ENCODE measurements around the gene ARHGAP32. TPM values are rescaled to one million over a fixed set of nuclear protein-coding genes. Genes with fewer than 3 reads are reported as not detected.
A peak's percentile ranks its signal among the peaks of the same experiment; 100 is the strongest.

The ARHGAP32 gene
- total RNA-seq, 1 donor from 2014 or later: 50.8 TPM

DNA sequence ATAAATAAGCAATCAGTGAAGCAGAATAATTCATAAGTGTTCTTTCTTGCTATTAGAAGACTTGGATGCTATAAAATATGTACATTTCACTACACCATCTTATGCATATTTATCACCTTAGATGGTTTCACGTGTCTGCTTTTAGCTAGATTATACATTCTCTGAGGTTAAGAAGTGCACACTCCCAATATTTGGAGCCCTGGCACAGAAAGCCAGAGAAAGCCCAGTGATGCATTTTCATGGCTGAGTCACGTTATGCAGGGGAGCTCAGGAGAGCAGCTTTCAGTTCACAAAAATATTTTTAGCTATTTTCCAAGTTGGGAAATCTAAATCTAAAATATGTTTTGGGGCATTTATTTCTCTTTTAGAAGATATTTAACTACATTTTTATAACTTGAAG is 244.4 kb downstream of the ARHGAP32 start:
- TF ChIP-seq, protein P1, sequence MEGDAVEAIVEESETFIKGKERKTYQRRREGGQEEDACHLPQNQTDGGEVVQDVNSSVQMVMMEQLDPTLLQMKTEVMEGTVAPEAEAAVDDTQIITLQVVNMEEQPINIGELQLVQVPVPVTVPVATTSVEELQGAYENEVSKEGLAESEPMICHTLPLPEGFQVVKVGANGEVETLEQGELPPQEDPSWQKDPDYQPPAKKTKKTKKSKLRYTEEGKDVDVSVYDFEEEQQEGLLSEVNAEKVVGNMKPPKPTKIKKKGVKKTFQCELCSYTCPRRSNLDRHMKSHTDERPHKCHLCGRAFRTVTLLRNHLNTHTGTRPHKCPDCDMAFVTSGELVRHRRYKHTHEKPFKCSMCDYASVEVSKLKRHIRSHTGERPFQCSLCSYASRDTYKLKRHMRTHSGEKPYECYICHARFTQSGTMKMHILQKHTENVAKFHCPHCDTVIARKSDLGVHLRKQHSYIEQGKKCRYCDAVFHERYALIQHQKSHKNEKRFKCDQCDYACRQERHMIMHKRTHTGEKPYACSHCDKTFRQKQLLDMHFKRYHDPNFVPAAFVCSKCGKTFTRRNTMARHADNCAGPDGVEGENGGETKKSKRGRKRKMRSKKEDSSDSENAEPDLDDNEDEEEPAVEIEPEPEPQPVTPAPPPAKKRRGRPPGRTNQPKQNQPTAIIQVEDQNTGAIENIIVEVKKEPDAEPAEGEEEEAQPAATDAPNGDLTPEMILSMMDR (IDR thresholded peaks at IDR 0.05; ENCODE audit: insufficient read depth, low read length, severe bottlenecking): no peak
- FAIRE-seq: no peak
- Histone ChIP-seq H3K36me3 (ENCODE audit: control insufficient read depth, insufficient read depth, low read length) (no peaks in the 10 kb centered on the region), H3K27me3 (ENCODE audit: control insufficient read depth, insufficient read depth, low read length) (no peaks in the 10 kb centered on the region), H3K4me3 (ENCODE audit: low read depth, low read length) (no peak overlapping the region)
- DNase-seq (ENCODE audit: low read depth): no peak

DNA sequence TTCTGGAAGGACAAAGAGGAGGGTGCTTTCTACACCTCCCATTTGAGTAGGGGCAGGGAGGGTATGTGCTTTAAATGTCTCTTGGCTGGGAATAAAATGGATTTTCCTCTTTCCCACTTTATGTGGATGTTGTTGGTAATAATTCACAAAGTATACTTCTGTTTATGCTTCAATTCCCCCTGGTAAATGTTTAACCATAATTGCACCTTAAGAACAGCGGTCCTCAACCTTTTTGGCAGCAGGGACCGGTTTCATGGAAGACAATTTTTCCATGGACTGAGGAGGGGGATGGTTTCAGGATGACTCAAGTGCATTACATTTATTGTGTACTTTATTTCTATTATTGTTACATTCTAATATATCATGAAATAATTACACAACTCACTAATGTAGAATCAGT is 245.5 kb downstream of the ARHGAP32 start:
- DNase-seq (ENCODE audit: low read depth) (no peak), FAIRE-seq (no peak)
- TF ChIP-seq, protein P1 (IDR thresholded peaks at IDR 0.05; ENCODE audit: insufficient read depth, low read length, severe bottlenecking): no peak

DNA sequence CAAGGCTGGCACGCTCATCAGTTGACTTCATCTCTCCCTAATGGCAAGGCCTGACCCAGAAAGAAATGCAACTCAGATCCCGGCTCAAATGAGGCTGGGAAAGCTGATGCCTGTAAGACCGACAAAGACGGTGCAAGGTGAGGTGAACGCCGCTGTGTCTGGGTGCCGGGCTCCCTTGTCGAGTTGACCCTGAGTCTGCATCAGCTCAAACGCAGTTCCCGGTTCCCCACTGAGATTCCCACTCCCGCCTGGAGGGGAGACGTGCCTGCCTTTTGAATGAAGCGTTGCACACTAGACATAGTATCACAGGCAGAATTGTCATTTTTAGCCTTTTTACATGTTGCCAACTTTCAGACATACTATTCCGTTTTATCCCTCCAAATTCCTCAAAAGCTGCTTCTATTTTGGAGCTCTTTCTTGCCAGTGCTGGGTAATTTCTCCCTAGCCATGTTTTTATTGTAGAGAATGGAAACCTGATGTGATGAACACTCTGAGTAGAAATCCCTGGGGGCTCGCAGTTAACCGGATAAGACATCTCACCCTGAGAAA is 248.6 kb downstream of the ARHGAP32 start:
- H3K4me3 ChIP-seq (ENCODE audit: low read depth, low read length): no peak overlapping the region
- H3K36me3 ChIP-seq (ENCODE audit: control insufficient read depth, insufficient read depth, low read length): no peaks in the 10 kb centered on the region
- H3K27me3 ChIP-seq (ENCODE audit: control insufficient read depth, insufficient read depth, low read length): no peaks in the 10 kb centered on the region
- FAIRE-seq (no peak), DNase-seq (ENCODE audit: low read depth) (no peak)
- TF ChIP-seq, protein P1 (IDR thresholded peaks at IDR 0.05; ENCODE audit: insufficient read depth, low read length, severe bottlenecking): no peak

More for the DNA sequence above, 245.5 kb downstream of the ARHGAP32 start:
- Histone ChIP-seq H3K27me3 (ENCODE audit: control insufficient read depth, insufficient read depth, low read length) (no peaks in the 10 kb centered on the region), H3K36me3 (ENCODE audit: control insufficient read depth, insufficient read depth, low read length) (no peaks in the 10 kb centered on the region), H3K4me3 (ENCODE audit: low read depth, low read length) (no peak overlapping the region)

DNA sequence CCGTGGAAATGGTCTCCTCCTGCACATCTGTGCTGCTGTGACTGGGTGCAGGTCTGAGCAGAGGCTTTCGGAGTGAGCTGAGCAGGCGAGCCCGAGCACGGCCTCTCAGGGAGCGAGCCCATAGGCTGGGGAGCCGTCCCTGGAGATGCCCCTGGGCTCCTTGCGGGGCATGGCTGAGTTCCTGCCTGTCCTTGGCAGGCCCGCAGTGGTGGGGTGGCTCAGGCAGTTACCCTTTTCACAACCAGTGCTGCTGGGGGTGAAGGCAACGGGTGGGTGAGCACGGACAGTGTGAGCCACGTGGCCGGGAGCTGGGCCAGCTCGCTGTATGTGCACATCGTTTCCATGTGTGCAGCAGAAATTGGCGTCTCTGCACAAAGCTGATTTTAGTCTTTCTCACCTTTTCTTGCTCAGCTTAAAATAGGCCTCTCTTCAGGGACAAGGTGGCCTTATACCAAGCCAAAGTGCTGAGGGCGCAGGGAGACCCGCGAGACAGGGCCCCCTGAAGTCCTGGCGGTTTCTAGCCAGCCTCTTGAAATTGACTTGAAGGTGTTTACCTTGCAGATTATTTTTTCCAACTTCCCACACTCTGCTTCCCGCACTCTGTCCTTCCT is 249.2 kb downstream of the ARHGAP32 start, which contains the start of gene TP53AIP1:
Gene TP53AIP1 (minus strand): TSS at position 55 of the 611 bp plus-strand sequence. CDS start 5,053 bp downstream, outside the sequence.
- Histone ChIP-seq H3K4me3 (ENCODE audit: low read depth, low read length) (no peak within 1 kb of the TSS), H3K27me3 (ENCODE audit: control insufficient read depth, insufficient read depth, low read length) (no peaks in the 10 kb centered on the region), H3K36me3 (ENCODE audit: control insufficient read depth, insufficient read depth, low read length) (no peaks in the 10 kb centered on the region)
- FAIRE-seq: peak; percentile 7
- TF ChIP-seq, protein P1 (IDR thresholded peaks at IDR 0.05; ENCODE audit: insufficient read depth, low read length, severe bottlenecking): no peak
- DNase-seq (ENCODE audit: low read depth): peak; percentile 44

DNA sequence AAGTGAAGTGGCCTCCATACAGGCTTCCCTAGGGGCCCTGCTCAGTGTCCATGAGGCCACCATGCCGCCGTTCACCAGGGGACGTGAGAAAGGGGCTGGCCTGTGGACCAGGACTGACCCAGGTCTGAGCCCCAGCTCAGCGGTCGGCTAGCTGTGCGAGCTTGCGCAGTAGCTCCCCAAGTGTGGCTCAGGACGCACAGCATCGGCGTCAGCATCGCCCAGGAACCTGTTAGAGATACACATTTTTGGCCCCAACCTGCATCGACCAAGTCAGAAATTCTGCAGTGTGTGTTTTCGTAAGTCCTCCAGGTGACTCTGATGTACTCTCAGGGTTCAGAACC is 249.9 kb downstream of the ARHGAP32 start:
- H3K36me3 ChIP-seq (ENCODE audit: control insufficient read depth, insufficient read depth, low read length): no peaks in the 10 kb centered on the region
- no peaks in the 10 kb centered on the region for H3K27me3 ChIP-seq (ENCODE audit: control insufficient read depth, insufficient read depth, low read length)
- DNase-seq (ENCODE audit: low read depth) (no peak), FAIRE-seq (no peak)
- TF ChIP-seq, protein P1 (IDR thresholded peaks at IDR 0.05; ENCODE audit: insufficient read depth, low read length, severe bottlenecking): no peak
- no peak overlapping the region for H3K4me3 ChIP-seq (ENCODE audit: low read depth, low read length)
